Measurements from ENCODE around the gene PDE4D.

PDE4D gene

GRCh38 chr5:59496524-59497134, 396.9 kb downstream of the PDE4D start:
- Histone ChIP-seq H3K9ac (ENCODE audit: low read length) (no peak overlapping the region), H3K79me1 (replicated peaks; ENCODE audit: low read length, poor library complexity, severe bottlenecking) (peaks cover 8% of the 10 kb centered on the region), H3K4me1 (ENCODE audit: control insufficient read depth, insufficient read depth, low read depth, low read length) (peaks cover 2% of the 10 kb centered on the region), H3K4ac (ENCODE audit: low read depth in 1 of 2, low read length in 2 of 2) (no peak overlapping the region), H2BK5ac (ENCODE audit: low read depth, low read length, poor library complexity, severe bottlenecking) (no peak overlapping the region), H3K36me3 (ENCODE audit: control insufficient read depth in 1 of 2, insufficient read depth in 2 of 2, low read depth in 1 of 2, low read length in 2 of 2) (peaks cover 0 to 4% of the 10 kb centered on the region in 2 experiments), H3K4me2 (ENCODE audit: low read length, poor library complexity, severe bottlenecking) (no peak overlapping the region), H2AFZ (ENCODE audit: low read depth, low read length) (no peak overlapping the region), H3K27me3 (ENCODE audit: control insufficient read depth in 1 of 2, insufficient read depth in 1 of 2, low read length in 2 of 2) (peaks cover 0 to 43% of the 10 kb centered on the region in 2 experiments), H2BK12ac (ENCODE audit: low read length in 2 of 2) (no peak overlapping the region), H2AK5ac (ENCODE audit: low read length, severe bottlenecking) (no peak overlapping the region), H4K91ac (ENCODE audit: low read length) (no peak overlapping the region), H2BK120ac (ENCODE audit: low read depth, low read length) (no peak overlapping the region), H3K9me3 (ENCODE audit: control insufficient read depth, low read length) (no peaks in the 10 kb centered on the region), H3K4me3 (ENCODE audit: insufficient read depth in 1 of 2, low read depth in 1 of 2, low read length in 2 of 2) (no peak overlapping the region), H4K8ac (ENCODE audit: low read length) (no peak overlapping the region), H2BK15ac (ENCODE audit: low read depth, poor library complexity, severe bottlenecking) (no peak overlapping the region), H3K18ac (ENCODE audit: low read depth in 1 of 2, low read length in 2 of 2) (no peak overlapping the region), H3K23ac (ENCODE audit: low read length in 2 of 2) (no peak overlapping the region), H3K14ac (ENCODE audit: low read length in 2 of 2) (no peak overlapping the region), H3K27ac (ENCODE audit: low read length, poor library complexity, severe bottlenecking) (no peak overlapping the region)
- WGBS, result 84% methylated on average over 17 of the region's 17 CpGs
- DNase-seq, result no peak

GRCh38 chr5:59491945-59492344, 401.6 kb downstream of the PDE4D start:
- no peak overlapping the region for H2BK12ac ChIP-seq (ENCODE audit: low read length in 2 of 2)
- H2BK5ac ChIP-seq (ENCODE audit: low read depth, low read length, poor library complexity, severe bottlenecking), result no peak overlapping the region
- H4K91ac ChIP-seq (ENCODE audit: low read length), result no peak overlapping the region
- WGBS, result 100% methylated on average over 1 of the region's 1 CpG
- peaks cover 8% of the 10 kb centered on the region for H3K79me1 ChIP-seq (replicated peaks; ENCODE audit: low read length, poor library complexity, severe bottlenecking)
- H3K36me3 ChIP-seq (ENCODE audit: control insufficient read depth in 1 of 2, insufficient read depth in 2 of 2, low read depth in 1 of 2, low read length in 2 of 2), result peaks cover 0 to 4% of the 10 kb centered on the region in 2 experiments
- H3K4me3 ChIP-seq (ENCODE audit: insufficient read depth in 1 of 2, low read depth in 1 of 2, low read length in 2 of 2), result no peak overlapping the region
- no peak overlapping the region for H3K23ac ChIP-seq (ENCODE audit: low read length in 2 of 2)
- H3K4me1 ChIP-seq (ENCODE audit: control insufficient read depth, insufficient read depth, low read depth, low read length), result peaks cover 4% of the 10 kb centered on the region
- no peak overlapping the region for H2AFZ ChIP-seq (ENCODE audit: low read depth, low read length)
- H3K4me2 ChIP-seq (ENCODE audit: low read length, poor library complexity, severe bottlenecking), result no peak overlapping the region
- no peaks in the 10 kb centered on the region for H3K9me3 ChIP-seq (ENCODE audit: control insufficient read depth, low read length)
- H3K4ac ChIP-seq (ENCODE audit: low read depth in 1 of 2, low read length in 2 of 2), result no peak overlapping the region
- peaks cover 0 to 37% of the 10 kb centered on the region in 2 experiments for H3K27me3 ChIP-seq (ENCODE audit: control insufficient read depth in 1 of 2, insufficient read depth in 1 of 2, low read length in 2 of 2)
- no peak for DNase-seq
- no peak overlapping the region for H3K18ac ChIP-seq (ENCODE audit: low read depth in 1 of 2, low read length in 2 of 2)
- H3K14ac ChIP-seq (ENCODE audit: low read length in 2 of 2), result no peak overlapping the region
- H4K8ac ChIP-seq (ENCODE audit: low read length), result no peak overlapping the region
- no peak overlapping the region for H2BK15ac ChIP-seq (ENCODE audit: low read depth, poor library complexity, severe bottlenecking)
- no peak overlapping the region for H3K27ac ChIP-seq (ENCODE audit: low read length, poor library complexity, severe bottlenecking)
- no peak overlapping the region for H2BK120ac ChIP-seq (ENCODE audit: low read depth, low read length)
- no peak overlapping the region for H3K9ac ChIP-seq (ENCODE audit: low read length)
- no peak overlapping the region for H2AK5ac ChIP-seq (ENCODE audit: low read length, severe bottlenecking)

- H2BK15ac ChIP-seq (ENCODE audit: low read depth, poor library complexity, severe bottlenecking), result no peak overlapping the region
- peaks cover 0 to 29% of the 10 kb centered on the region in 2 experiments for H3K27me3 ChIP-seq (ENCODE audit: control insufficient read depth in 1 of 2, insufficient read depth in 1 of 2, low read length in 2 of 2)
- H3K23ac ChIP-seq (ENCODE audit: low read length in 2 of 2), result no peak overlapping the region
- no peak overlapping the region for H3K9ac ChIP-seq (ENCODE audit: low read length)
- no peaks in the 10 kb centered on the region for H3K9me3 ChIP-seq (ENCODE audit: control insufficient read depth, low read length)
- no peak overlapping the region for H3K4ac ChIP-seq (ENCODE audit: low read depth in 1 of 2, low read length in 2 of 2)
- H3K79me1 ChIP-seq (replicated peaks; ENCODE audit: low read length, poor library complexity, severe bottlenecking), result no peaks in the 10 kb centered on the region
- H3K36me3 ChIP-seq (ENCODE audit: control insufficient read depth in 1 of 2, insufficient read depth in 2 of 2, low read depth in 1 of 2, low read length in 2 of 2), result no peaks in the 10 kb centered on the region
- no peak overlapping the region for H2AK5ac ChIP-seq (ENCODE audit: low read length, severe bottlenecking)
- DNase-seq, result no peak
- no CpG with 5 or more reads among the region's 1 CpG for WGBS
- H3K4me1 ChIP-seq (ENCODE audit: control insufficient read depth, insufficient read depth, low read depth, low read length), result peaks cover 3% of the 10 kb centered on the region
- H2AFZ ChIP-seq (ENCODE audit: low read depth, low read length), result no peak overlapping the region
- no peak overlapping the region for H3K4me2 ChIP-seq (ENCODE audit: low read length, poor library complexity, severe bottlenecking)
- no peak overlapping the region for H3K18ac ChIP-seq (ENCODE audit: low read depth in 1 of 2, low read length in 2 of 2)
- H2BK120ac ChIP-seq (ENCODE audit: low read depth, low read length), result no peak overlapping the region
- H4K91ac ChIP-seq (ENCODE audit: low read length), result no peak overlapping the region
- no peak overlapping the region for H4K8ac ChIP-seq (ENCODE audit: low read length)
- no peak overlapping the region for H3K4me3 ChIP-seq (ENCODE audit: insufficient read depth in 1 of 2, low read depth in 1 of 2, low read length in 2 of 2)
- no peak overlapping the region for H3K27ac ChIP-seq (ENCODE audit: low read length, poor library complexity, severe bottlenecking)
- H3K14ac ChIP-seq (ENCODE audit: low read length in 2 of 2), result no peak overlapping the region
- H2BK5ac ChIP-seq (ENCODE audit: low read depth, low read length, poor library complexity, severe bottlenecking), result no peak overlapping the region
- no peak overlapping the region for H2BK12ac ChIP-seq (ENCODE audit: low read length in 2 of 2)
These were observed 404.0 kb downstream of the PDE4D start for GRCh38 chr5:59489551-59489950.

DNA sequence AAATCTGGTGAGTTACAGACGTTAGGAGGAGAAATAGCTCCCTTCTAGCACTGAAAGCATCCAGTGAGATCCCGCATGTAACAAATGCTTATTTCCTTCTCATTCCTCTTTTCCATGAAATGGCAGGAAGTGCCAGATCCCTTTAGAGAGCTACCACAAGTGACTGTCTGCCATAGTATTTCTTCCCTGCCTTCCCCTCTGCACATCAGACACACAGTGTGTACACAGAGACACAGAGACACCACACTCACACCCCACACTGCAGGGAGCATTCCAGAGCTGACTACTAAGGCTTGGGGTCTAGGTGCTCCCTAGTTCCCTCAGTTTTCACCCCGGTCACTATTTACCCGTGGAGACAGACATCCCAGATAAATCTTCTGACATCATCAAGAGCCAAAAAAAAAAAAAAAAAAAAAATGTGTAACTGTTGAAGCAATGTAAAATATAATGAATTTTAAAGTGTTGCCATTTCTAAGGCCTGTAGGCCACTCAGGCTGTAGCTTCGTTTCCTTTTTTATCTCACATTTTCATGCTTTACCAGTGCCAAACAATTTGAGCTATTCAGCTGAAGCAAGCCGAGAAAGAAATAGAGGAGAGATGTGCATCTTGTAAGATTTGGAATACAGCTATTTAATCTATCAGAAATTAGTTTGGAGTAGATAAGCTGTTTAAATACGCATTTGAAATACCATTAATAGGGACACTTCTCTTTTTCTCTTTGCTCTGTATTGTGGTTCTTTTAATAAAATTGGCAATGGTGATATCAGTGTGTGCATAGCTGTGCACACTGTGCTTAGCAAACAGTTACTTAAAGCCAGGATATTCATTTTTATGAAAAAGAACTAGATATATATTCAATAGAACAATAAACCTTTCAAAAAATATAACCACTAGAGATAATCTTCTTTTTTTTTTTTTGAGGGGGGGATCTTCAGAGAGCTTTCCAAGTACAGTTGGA, 405.5 kb downstream of the PDE4D start:
- Histone ChIP-seq H3K18ac (ENCODE audit: low read depth in 1 of 2, low read length in 2 of 2) (peak overlapping the region in 1 of 2 experiments; percentile 37), H2BK15ac (ENCODE audit: low read depth, poor library complexity, severe bottlenecking) (no peak overlapping the region), H3K36me3 (ENCODE audit: control insufficient read depth in 1 of 2, insufficient read depth in 2 of 2, low read depth in 1 of 2, low read length in 2 of 2) (no peaks in the 10 kb centered on the region), H3K27ac (ENCODE audit: low read length, poor library complexity, severe bottlenecking) (peak overlapping the region; percentile 37), H3K4ac (ENCODE audit: low read depth in 1 of 2, low read length in 2 of 2) (no peak overlapping the region), H3K9ac (ENCODE audit: low read length) (no peak overlapping the region), H3K4me1 (ENCODE audit: control insufficient read depth, insufficient read depth, low read depth, low read length) (peaks cover 6% of the 10 kb centered on the region), H3K27me3 (ENCODE audit: control insufficient read depth in 1 of 2, insufficient read depth in 1 of 2, low read length in 2 of 2) (peaks cover 0 to 27% of the 10 kb centered on the region in 2 experiments), H3K9me3 (ENCODE audit: control insufficient read depth, low read length) (no peaks in the 10 kb centered on the region), H4K91ac (ENCODE audit: low read length) (no peak overlapping the region), H3K79me1 (replicated peaks; ENCODE audit: low read length, poor library complexity, severe bottlenecking) (no peaks in the 10 kb centered on the region), H2AK5ac (ENCODE audit: low read length, severe bottlenecking) (no peak overlapping the region), H3K4me2 (ENCODE audit: low read length, poor library complexity, severe bottlenecking) (no peak overlapping the region), H4K8ac (ENCODE audit: low read length) (no peak overlapping the region), H3K23ac (ENCODE audit: low read length in 2 of 2) (no peak overlapping the region), H2BK120ac (ENCODE audit: low read depth, low read length) (no peak overlapping the region), H2BK12ac (ENCODE audit: low read length in 2 of 2) (no peak overlapping the region), H2AFZ (ENCODE audit: low read depth, low read length) (no peak overlapping the region), H3K4me3 (ENCODE audit: insufficient read depth in 1 of 2, low read depth in 1 of 2, low read length in 2 of 2) (no peak overlapping the region), H3K14ac (ENCODE audit: low read length in 2 of 2) (no peak overlapping the region), H2BK5ac (ENCODE audit: low read depth, low read length, poor library complexity, severe bottlenecking) (no peak overlapping the region)
- WGBS, result 59% methylated on average over 3 of the region's 7 CpGs
- peak; percentile 21 for DNase-seq

All from mesenchymal stem cell (in vitro differentiated cells and primary cell).